CD4-positive, CD25-positive, alpha-beta regulatory T cell (primary cell): ENCODE data around the gene CDC42BPA. TPM values are rescaled to one million over a fixed set of nuclear protein-coding genes. Genes with fewer than 3 reads are reported as not detected.

Experiments used
- ATAC-seq, 2 donors: fragments of 150-1000 bp; cut with Tn5 transposase; one replicate each; pipeline ENCODE4 v1.10.0; 2021; ENCODE audit warnings: low read depth in 2 of 2, moderate number of reproducible peaks in 2 of 2, moderate library complexity in 1 of 2
- DNase-seq, 3 donors: peaks; one replicate each; pipeline versions ENCODE4 v3.0.0 to v3.0.0-alpha.2; 2012 to 2022; ENCODE audit warnings: mixed read lengths in 1 of 3
- H3K27ac ChIP-seq: one replicate; pipeline ENCODE4 v1.7.0; 2013; ENCODE audit warnings: mild to moderate bottlenecking, low read length; ENCODE audit not compliant: insufficient read depth, poor library complexity, severe bottlenecking
- H3K27me3 ChIP-seq: one replicate; pipeline ENCODE4 v1.7.0; 2013; ENCODE audit warnings: low read length; ENCODE audit not compliant: control insufficient read depth, insufficient read depth
- H3K36me3 ChIP-seq: one replicate; pipeline ENCODE4 v1.7.0; 2013; ENCODE audit warnings: mild to moderate bottlenecking, low read length, moderate library complexity; ENCODE audit not compliant: control insufficient read depth, insufficient read depth
- H3K4me1 ChIP-seq: 2 replicates; pipeline ENCODE4 v1.7.0; 2013; ENCODE audit warnings: mild to moderate bottlenecking, low read length; ENCODE audit not compliant: insufficient read depth, control insufficient read depth, poor library complexity, severe bottlenecking
- H3K4me3 ChIP-seq: one replicate; pipeline ENCODE4 v1.7.0; 2013; ENCODE audit warnings: low read depth, mild to moderate bottlenecking, low read length, moderate library complexity
- H3K9me3 ChIP-seq, 2 experiments: 1 replicate in 1 of 2; 2 replicates in 1 of 2; pipeline ENCODE4 v1.7.0; 2013; ENCODE audit warnings: low read length in 2 of 2, mild to moderate bottlenecking in 1 of 2, moderate library complexity in 1 of 2; ENCODE audit not compliant: control insufficient read depth in 2 of 2
- H3K27ac Mint-ChIP-seq, 3 donors: one replicate each; pipeline ENCODE4 v1.8.0; 2020 to 2022; ENCODE audit warnings: mild to moderate bottlenecking in 3 of 3, mixed read lengths in 3 of 3, moderate library complexity in 2 of 3
- H3K27me3 Mint-ChIP-seq: one replicate; pipeline ENCODE4 v1.8.0; 2022; ENCODE audit warnings: mild to moderate bottlenecking, mixed read lengths
- H3K36me3 Mint-ChIP-seq: one replicate; pipeline ENCODE4 v1.8.0; 2020; ENCODE audit warnings: mixed read lengths
- H3K4me1 Mint-ChIP-seq, 4 donors: one replicate each; pipeline ENCODE4 v1.8.0; 2020 to 2022; ENCODE audit warnings: mixed read lengths in 4 of 4, mild to moderate bottlenecking in 1 of 4
- H3K4me3 Mint-ChIP-seq, 4 donors: one replicate each; pipeline ENCODE4 v1.8.0; 2020 to 2022; ENCODE audit warnings: mild to moderate bottlenecking in 4 of 4, mixed read lengths in 4 of 4, moderate library complexity in 3 of 4
- H3K9me3 Mint-ChIP-seq, 7 donors: one replicate each; pipeline ENCODE4 v1.8.0; 2020 to 2022; ENCODE audit warnings: mixed read lengths in 7 of 7, mild to moderate bottlenecking in 3 of 7, moderate library complexity in 2 of 7
- polyA plus RNA-seq, 4 donors: library from polyadenylated mRNA; unstranded; fragments of 300-500 nt; fragmentation: Illumina TruSeq; gene quantifications; one replicate each; pipeline ENCODE4 v1.2.3, GENCODE V29; 2021
- total RNA-seq: library from RNA; stranded (reverse); gene quantifications from one replicate; pipeline ENCODE4 v1.2.3, GENCODE V29; 2022

CDC42BPA gene
- total and polyA plus RNA-seq, 5 donors from 2014 or later, result 0.06 to 1.5 (median 0.63) TPM

DNA sequence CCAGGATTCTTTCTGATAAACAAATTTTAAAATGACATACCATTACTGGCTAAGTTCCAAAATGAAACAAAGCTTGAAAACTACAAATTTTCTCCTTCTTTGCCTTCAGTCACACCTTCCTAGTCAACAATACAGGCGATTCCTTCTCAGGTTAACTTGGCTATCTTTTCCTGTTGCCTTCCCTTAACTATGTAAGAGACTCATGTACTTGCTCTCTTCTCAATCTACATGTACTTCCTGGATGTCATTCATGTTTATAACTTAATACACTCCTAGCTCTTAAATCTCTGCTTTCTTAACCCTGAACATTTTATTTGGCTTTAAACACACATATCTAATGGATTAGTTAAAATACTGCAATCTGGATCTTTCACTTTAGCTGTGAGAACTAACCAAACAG, 281.2 kb downstream of the CDC42BPA start:
- Mint-ChIP-seq H3K9me3 (peaks cover 0 to 3% (median 0%) of the 10 kb centered on the region in 7 donors), H3K27ac (peak overlapping the region in 2 of 3 donors; percentile 37 to 62), H3K4me1 (peaks cover 4 to 7% (median 6%) of the 10 kb centered on the region in 4 donors), H3K36me3 (no peaks in the 10 kb centered on the region), H3K4me3 (no peak overlapping the region), H3K27me3 (peaks cover 16% of the 10 kb centered on the region)
- Histone ChIP-seq H3K27ac (no peak overlapping the region), H3K4me1 (no peaks in the 10 kb centered on the region), H3K27me3 (peaks cover 3% of the 10 kb centered on the region), H3K36me3 (no peaks in the 10 kb centered on the region), H3K9me3 (no peaks in the 10 kb centered on the region), H3K4me3 (no peak overlapping the region)
- ATAC-seq, result no peak
- DNase-seq, result no peak

- Mint-ChIP-seq H3K36me3 (no peaks in the 10 kb centered on the region), H3K27me3 (peaks cover 9% of the 10 kb centered on the region), H3K4me1 (peaks cover 4 to 7% (median 6%) of the 10 kb centered on the region in 4 donors), H3K9me3 (peaks cover 0 to 3% (median 0%) of the 10 kb centered on the region in 7 donors), H3K4me3 (no peak overlapping the region), H3K27ac (no peak overlapping the region)
- no peak for ATAC-seq
- no peaks in the 10 kb centered on the region for H3K4me1 ChIP-seq
- H3K27me3 ChIP-seq, result no peaks in the 10 kb centered on the region
- no peak for DNase-seq
- H3K4me3 ChIP-seq, result no peak overlapping the region
- H3K36me3 ChIP-seq, result no peaks in the 10 kb centered on the region
- H3K9me3 ChIP-seq, result no peaks in the 10 kb centered on the region
- no peak overlapping the region for H3K27ac ChIP-seq
Measured at GRCh38 chr1:227035316-227035715, 283.0 kb downstream of the CDC42BPA start.

DNA sequence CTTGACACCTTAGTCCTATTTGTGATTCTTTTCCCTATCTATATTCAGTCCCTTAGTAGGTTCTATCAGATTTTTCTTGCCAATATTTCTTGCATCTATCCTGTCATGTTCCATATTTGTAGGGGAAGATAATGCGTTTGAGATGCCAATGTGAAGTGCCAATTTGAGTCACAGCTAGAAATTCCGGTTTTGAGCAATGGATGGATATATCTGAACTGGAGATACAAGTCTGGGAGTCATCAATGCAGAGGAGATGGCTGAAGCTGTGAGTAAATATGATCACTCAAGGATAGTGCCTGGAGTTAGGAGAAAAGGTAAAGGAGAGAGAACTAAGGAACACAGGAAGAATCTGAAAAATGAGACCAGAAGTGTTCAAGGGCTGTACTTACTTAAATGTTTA, 284.4 kb downstream of the CDC42BPA start:
- peaks cover 0 to 3% (median 0%) of the 10 kb centered on the region in 7 donors for H3K9me3 Mint-ChIP-seq
- no peak overlapping the region for H3K27ac Mint-ChIP-seq
- Histone ChIP-seq H3K4me1 (no peaks in the 10 kb centered on the region), H3K27ac (no peak overlapping the region), H3K36me3 (no peaks in the 10 kb centered on the region), H3K27me3 (no peaks in the 10 kb centered on the region), H3K4me3 (no peak overlapping the region), H3K9me3 (no peaks in the 10 kb centered on the region)
- H3K36me3 Mint-ChIP-seq, result no peaks in the 10 kb centered on the region
- H3K27me3 Mint-ChIP-seq, result peaks cover 9% of the 10 kb centered on the region
- peaks cover 4 to 7% (median 6%) of the 10 kb centered on the region in 4 donors for H3K4me1 Mint-ChIP-seq
- DNase-seq, result no peak
- H3K4me3 Mint-ChIP-seq, result no peak overlapping the region
- no peak for ATAC-seq

- H3K27me3 Mint-ChIP-seq, result no peaks in the 10 kb centered on the region
- Histone ChIP-seq H3K4me1 (no peaks in the 10 kb centered on the region), H3K36me3 (no peaks in the 10 kb centered on the region), H3K27me3 (no peaks in the 10 kb centered on the region), H3K27ac (no peak overlapping the region), H3K4me3 (no peak overlapping the region), H3K9me3 (no peaks in the 10 kb centered on the region)
- no peaks in the 10 kb centered on the region for H3K36me3 Mint-ChIP-seq
- no peak for DNase-seq
- H3K9me3 Mint-ChIP-seq, result peaks cover 0 to 2% (median 0%) of the 10 kb centered on the region in 7 donors
- no peak overlapping the region for H3K4me3 Mint-ChIP-seq
- H3K27ac Mint-ChIP-seq, result no peak overlapping the region
- peaks cover 2 to 5% (median 3%) of the 10 kb centered on the region in 4 donors for H3K4me1 Mint-ChIP-seq
- ATAC-seq, result no peak
Measured at GRCh38 chr1:227032396-227032795, 285.9 kb downstream of the CDC42BPA start.

DNA sequence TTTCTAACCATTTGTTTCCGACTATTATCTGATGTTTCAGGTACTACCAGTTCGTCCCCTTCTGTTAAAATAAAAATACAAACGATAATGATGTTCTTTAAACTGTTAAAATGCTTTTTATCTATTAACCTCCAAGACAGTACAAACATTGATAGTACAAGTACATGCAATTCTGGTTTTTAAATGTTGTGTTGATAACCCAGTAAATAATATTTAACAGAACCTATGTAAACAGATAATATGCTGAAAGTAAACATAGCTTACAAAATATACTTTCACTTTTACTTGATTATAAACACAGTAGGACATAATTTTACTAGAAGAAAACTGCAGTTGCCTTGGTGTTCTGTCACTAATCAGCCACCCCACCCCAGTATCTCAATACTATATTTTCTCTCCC, 301.3 kb downstream of the CDC42BPA start:
- Histone ChIP-seq H3K27me3 (peaks cover 4% of the 10 kb centered on the region), H3K4me1 (no peaks in the 10 kb centered on the region), H3K27ac (no peak overlapping the region), H3K36me3 (no peaks in the 10 kb centered on the region), H3K4me3 (no peak overlapping the region), H3K9me3 (no peaks in the 10 kb centered on the region)
- H3K27ac Mint-ChIP-seq, result no peak overlapping the region
- no peak for ATAC-seq
- H3K4me3 Mint-ChIP-seq, result no peak overlapping the region
- H3K36me3 Mint-ChIP-seq, result no peaks in the 10 kb centered on the region
- H3K9me3 Mint-ChIP-seq, result peaks cover 1 to 7% (median 3%) of the 10 kb centered on the region in 7 donors
- no peaks in the 10 kb centered on the region for H3K4me1 Mint-ChIP-seq
- H3K27me3 Mint-ChIP-seq, result peaks cover 28% of the 10 kb centered on the region
- no peak for DNase-seq

DNA sequence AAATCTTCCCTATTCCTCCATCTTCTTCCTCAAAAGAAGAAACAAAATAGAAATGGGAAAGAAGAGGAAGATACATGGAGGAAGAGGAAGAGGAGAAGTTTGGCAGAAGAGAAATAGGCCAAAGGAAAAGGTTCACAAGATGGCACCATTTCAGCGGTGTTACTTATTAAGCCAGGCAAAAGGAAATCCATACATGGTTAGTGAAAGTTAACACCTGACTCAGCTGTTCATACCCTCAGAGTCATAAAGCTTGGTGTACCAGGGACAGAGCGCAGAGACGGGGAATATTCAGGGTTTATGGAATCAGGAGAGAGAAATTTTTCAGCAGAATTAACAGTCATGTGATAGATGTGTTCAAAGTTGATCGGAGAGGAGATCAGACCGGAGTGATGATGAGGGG, 307.6 kb downstream of the CDC42BPA start:
- no peak for ATAC-seq
- no peaks in the 10 kb centered on the region for H3K36me3 Mint-ChIP-seq
- no peaks in the 10 kb centered on the region for H3K9me3 Mint-ChIP-seq

GRCh38 chr1:227009937-227010336, 308.4 kb downstream of the CDC42BPA start:
- Histone ChIP-seq H3K4me3 (no peak overlapping the region), H3K4me1 (no peaks in the 10 kb centered on the region), H3K36me3 (no peaks in the 10 kb centered on the region), H3K9me3 (no peaks in the 10 kb centered on the region), H3K27me3 (peaks cover 14% of the 10 kb centered on the region), H3K27ac (no peak overlapping the region)
- Mint-ChIP-seq H3K27me3 (peaks cover 31% of the 10 kb centered on the region), H3K9me3 (no peaks in the 10 kb centered on the region), H3K36me3 (no peaks in the 10 kb centered on the region), H3K4me1 (no peaks in the 10 kb centered on the region), H3K27ac (no peak overlapping the region), H3K4me3 (no peak overlapping the region)
- no peak for DNase-seq
- ATAC-seq, result no peak

More for the DNA sequence above, 307.6 kb downstream of the CDC42BPA start:
- Histone ChIP-seq H3K4me1 (no peaks in the 10 kb centered on the region), H3K27me3 (peaks cover 14% of the 10 kb centered on the region), H3K27ac (no peak overlapping the region), H3K4me3 (no peak overlapping the region), H3K9me3 (no peaks in the 10 kb centered on the region), H3K36me3 (no peaks in the 10 kb centered on the region)
- Mint-ChIP-seq H3K27me3 (peaks cover 29% of the 10 kb centered on the region), H3K4me3 (no peak overlapping the region), H3K4me1 (no peaks in the 10 kb centered on the region), H3K27ac (peak overlapping the region in 1 of 3 donors; percentile 16)
- no peak for DNase-seq

DNA sequence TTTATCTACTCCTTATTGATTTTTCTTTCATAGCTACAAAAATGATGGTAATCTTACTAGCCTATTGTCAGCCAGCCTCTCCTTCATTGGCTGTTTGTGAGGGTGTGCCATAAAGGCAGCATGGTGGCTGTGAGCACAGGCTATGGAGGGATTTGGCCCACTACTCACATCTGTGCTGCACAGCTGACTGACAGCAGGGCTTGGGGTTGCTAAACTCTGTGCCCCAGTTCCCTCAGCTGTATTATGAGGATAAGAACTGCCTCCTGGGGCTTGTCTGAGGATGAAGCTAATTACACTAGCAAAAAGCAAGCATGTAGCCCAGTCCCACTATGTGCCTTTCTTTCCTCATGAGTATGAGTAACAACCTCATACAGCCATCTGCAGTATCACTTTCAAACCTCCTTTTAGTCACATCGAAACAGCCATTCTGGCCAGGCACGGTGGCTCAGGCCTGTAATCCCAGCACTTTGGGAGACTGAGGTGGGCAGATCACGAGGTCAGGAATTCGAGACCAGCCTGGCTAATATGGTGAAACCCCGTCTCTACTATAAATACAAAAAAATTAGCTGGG, 312.0 kb downstream of the CDC42BPA start:
- no peaks in the 10 kb centered on the region for H3K36me3 Mint-ChIP-seq
- DNase-seq, result no peak
- ATAC-seq, result no peak
- no peaks in the 10 kb centered on the region for H3K4me1 ChIP-seq
- no peaks in the 10 kb centered on the region for H3K4me1 Mint-ChIP-seq
- H3K27me3 Mint-ChIP-seq, result peaks cover 22% of the 10 kb centered on the region
- no peak overlapping the region for H3K27ac Mint-ChIP-seq
- peaks cover 11% of the 10 kb centered on the region for H3K27me3 ChIP-seq
- no peak overlapping the region for H3K4me3 ChIP-seq
- no peaks in the 10 kb centered on the region for H3K9me3 ChIP-seq
- no peaks in the 10 kb centered on the region for H3K36me3 ChIP-seq
- peaks cover 0 to 3% (median 0%) of the 10 kb centered on the region in 7 donors for H3K9me3 Mint-ChIP-seq
- H3K4me3 Mint-ChIP-seq, result no peak overlapping the region
- no peak overlapping the region for H3K27ac ChIP-seq
